Fibroblast of villous mesenchyme (primary cell): Measurements from ENCODE around the gene HOXA3. TPM values are rescaled to one million over a fixed set of nuclear protein-coding genes. Genes with fewer than 3 reads are reported as not detected.

Source experiments
- DNase-seq: peaks from one replicate; pipeline ENCODE4 v3.0.0-alpha.2; 2010; ENCODE audit warnings: low read depth
- H3K4me3 ChIP-seq: 2 replicates; pipeline ENCODE4 v1.5.1; 2011; ENCODE audit warnings: low read depth, mild to moderate bottlenecking, low read length
- CTCF ChIP-seq: IDR thresholded peaks from 2 replicates; pipeline ENCODE4 v1.5.1; 2012; ENCODE audit warnings: low read depth, mild to moderate bottlenecking, low read length; ENCODE audit not compliant: insufficient read depth
- total RNA-seq: library from RNA; depleted of rRNA; stranded (reverse); fragments of >200 nt; gene quantifications from 2 replicates; pipeline ENCODE4 v1.2.3, GENCODE V29; 2012

HOXA3 gene
- total RNA-seq, 1 donor, result 11.7 TPM

GRCh38 chr7:27143023-27143949, 9.1 kb downstream of the HOXA3 start, which contains the start of gene HOXA5:
Gene HOXA5, minus strand, starts transcription at chr7:27143681. Its CDS starts 74 bp downstream, at chr7:27143607.
- H3K4me3 ChIP-seq, result peak within 1 kb of the TSS; percentile 60
- peak; percentile 96 for DNase-seq
- peak; percentile 63 for TF ChIP-seq CTCF

DNA sequence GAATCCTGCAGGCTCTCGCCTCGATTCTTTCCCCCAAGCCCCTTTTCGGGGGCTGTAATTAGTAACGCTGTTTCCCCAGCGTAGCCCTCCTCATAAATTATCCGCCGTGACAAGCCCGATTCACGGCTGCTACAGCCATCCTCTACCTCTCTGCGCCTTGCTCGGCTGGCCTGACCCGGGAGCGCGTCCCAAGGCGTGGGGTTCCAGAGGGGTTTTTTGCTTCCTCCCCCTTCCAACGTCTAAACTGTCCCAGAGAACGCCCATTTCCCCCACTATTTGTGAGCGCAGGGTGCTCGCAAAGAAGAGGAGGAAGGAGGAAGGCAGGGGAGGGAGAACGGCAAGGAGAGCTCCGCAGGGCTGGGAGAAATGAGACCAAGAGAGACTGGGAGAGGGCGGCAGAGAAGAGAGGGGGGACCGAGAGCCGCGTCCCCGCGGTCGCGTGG, 9.8 kb downstream of the HOXA3 start:
- DNase-seq, result no peak
- H3K4me3 ChIP-seq, result peak overlapping the region; percentile 60
- TF ChIP-seq CTCF, result no peak

GRCh38 chr7:27141923-27142579, 10.3 kb downstream of the HOXA3 start:
- TF ChIP-seq CTCF, result no peak
- peak; percentile 43 for DNase-seq
- H3K4me3 ChIP-seq, result peak overlapping the region; percentile 60

DNA sequence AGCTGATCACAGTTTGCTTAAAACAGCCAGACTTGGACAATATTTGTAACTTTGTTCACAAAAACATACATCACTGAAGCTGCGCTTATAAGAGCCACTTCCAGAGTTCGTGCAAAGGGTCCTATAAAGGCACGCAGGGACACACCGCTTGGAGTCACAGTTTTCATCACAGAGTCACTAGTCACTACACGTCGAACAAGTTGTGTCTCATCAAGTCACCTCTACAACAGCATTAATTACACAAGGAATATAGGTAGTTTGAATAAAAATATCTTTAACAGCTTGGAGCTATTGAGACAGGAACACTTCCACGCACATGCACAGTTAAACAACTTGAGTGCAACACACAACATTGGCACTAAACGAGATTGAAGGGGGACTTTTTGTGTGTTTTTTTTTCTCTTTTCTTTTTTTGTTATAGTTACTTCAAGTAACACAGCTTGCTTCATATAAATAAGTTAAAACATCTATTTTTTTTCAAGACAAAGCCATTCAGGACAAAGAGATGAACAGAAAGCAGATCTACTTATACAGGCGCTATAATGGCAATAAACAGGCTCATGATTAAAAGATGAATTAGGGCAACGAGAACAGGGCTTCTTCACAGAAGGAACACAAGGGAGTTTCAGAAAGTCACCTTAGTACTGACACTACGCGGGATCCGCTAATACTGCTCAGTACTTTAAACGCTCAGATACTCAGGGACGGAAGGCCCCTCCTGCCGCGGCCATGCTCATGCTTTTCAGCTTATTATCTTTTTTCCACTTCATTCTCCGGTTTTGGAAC, 11.1 kb downstream of the HOXA3 start:
- peak overlapping the region; percentile 60 for H3K4me3 ChIP-seq
- TF ChIP-seq CTCF, result no peak
- no peak for DNase-seq

GRCh38 chr7:27140126-27140857, 12.1 kb downstream of the HOXA3 start:
- no peak overlapping the region for H3K4me3 ChIP-seq
- no peak for TF ChIP-seq CTCF
- DNase-seq, result peak; percentile 48
